LNCAP (cell line): Measurements from ENCODE around the gene CNTNAP4.

Experiments used
- TF ChIP-seq, protein P1 (sequence below): fragments of 450-650 bp; IDR thresholded peaks from 2 replicates; pipeline ENCODE4 v1.5.1; 2017; ENCODE audit warnings: mild to moderate bottlenecking

Gene CNTNAP4

GRCh38 chr16:76524769-76525168, 247.6 kb downstream of the CNTNAP4 start:
- TF ChIP-seq, protein P1, sequence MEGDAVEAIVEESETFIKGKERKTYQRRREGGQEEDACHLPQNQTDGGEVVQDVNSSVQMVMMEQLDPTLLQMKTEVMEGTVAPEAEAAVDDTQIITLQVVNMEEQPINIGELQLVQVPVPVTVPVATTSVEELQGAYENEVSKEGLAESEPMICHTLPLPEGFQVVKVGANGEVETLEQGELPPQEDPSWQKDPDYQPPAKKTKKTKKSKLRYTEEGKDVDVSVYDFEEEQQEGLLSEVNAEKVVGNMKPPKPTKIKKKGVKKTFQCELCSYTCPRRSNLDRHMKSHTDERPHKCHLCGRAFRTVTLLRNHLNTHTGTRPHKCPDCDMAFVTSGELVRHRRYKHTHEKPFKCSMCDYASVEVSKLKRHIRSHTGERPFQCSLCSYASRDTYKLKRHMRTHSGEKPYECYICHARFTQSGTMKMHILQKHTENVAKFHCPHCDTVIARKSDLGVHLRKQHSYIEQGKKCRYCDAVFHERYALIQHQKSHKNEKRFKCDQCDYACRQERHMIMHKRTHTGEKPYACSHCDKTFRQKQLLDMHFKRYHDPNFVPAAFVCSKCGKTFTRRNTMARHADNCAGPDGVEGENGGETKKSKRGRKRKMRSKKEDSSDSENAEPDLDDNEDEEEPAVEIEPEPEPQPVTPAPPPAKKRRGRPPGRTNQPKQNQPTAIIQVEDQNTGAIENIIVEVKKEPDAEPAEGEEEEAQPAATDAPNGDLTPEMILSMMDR, result no peak

DNA sequence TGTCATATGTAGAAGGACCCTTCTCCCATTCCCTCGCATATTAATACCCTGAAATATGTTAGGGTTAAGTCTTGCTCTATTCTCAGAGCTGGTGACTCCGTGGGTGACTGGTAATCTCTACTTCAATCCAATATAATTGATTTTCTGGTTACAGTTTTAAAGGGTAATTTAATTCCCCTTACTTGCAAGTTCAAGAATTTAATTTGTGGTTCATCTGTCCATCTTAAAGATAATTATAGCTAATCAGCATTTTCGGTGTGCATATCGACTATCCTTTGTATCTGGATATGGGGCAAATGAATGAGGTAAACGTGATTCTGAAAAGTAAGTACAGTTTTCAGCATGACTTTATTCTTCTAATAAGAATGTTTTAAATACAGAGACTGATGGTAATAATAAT, 250.0 kb downstream of the CNTNAP4 start:
- TF ChIP-seq, protein P1, result no peak

DNA sequence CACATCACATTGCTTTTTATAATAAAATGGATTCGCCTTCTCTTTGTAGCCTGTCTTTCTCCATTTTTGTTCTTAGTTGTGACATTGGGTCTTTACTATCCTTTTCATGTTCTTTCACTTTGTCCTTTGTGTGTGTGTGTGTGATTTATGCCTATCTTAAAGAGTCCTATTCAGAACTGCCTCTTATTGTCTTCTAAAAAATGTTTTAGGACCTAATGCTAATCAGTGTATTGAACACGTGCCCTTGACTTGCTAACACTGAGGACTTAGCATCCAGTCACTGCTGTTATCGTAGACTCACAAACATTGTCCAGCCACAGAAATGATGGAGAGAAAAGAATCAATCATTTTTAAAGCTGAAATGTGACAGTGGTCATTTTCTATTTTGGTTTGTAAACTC, 251.9 kb downstream of the CNTNAP4 start:
- TF ChIP-seq, protein P1, result no peak

DNA sequence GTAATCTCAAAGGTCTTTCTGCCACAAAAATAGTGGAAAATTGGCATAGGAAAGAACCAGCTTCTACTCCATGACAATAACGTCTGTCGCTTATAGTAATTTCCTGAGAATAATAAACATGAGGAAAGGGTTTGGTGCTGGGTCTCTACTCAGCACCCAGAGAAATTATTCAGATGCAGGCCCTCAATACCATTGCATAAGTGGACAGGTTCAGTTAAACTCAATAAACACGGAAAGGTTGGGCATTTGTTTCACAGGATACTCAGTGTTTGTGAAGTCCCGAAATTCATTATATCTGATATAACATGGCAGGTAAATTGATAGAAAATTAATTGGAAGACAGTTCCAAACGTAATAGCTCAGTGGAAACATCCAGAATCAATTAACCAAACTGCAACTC, 254.0 kb downstream of the CNTNAP4 start:
- TF ChIP-seq, protein P1, result no peak

DNA sequence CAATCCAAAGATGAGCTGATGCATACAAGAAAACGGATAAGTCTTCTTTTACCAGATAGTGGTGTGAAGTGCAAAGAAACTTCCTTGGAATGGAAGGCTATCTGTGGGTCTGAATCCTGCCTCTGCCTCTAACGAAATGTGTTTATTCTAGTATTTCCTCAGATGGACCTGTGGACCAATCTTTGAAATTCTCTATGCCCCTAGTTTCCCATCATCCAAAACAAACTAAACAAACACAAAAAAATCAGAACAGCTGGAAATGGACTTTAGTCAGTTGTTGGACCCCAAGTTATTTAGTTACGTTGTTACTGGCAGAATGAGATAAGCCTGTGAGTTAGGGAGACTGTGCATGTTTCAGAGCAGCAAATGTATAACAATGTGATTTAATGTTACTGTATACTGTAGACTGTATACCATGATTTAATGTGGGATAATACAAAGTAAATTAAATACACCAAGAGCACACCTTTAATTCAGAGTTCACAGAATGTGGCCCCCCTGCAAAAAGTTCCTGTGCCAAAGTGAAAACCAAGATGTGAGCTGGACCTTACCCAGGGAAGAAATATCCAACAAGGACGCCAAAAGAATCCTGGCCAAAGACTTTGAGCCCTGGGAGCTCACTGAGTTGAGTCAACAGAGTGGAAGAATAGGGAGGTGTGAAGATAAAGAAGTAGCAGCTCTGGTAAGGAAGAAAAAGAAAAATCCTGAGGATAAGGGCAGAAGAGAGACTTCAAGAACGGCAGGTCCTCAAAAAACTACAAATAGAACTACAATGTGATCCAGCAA, 255.2 kb downstream of the CNTNAP4 start:
- TF ChIP-seq, protein P1, result no peak

DNA sequence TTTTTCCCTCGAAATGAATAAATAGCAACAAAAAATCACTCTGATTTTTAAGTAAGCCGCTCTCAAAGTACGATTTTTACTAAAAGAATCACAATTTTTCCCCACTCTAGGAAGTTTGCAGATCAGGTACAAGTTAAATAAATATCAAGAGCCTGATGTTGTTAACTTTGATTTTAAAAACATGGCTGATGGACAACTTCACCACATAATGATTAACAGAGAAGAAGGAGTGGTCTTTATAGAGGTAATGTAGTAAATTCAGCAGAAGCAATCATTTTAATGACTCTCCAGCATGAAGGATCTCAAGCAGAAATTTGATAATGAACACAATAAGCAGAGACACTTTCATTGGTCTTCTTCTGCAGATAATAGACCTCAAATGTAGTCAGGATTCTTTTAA, 262.4 kb downstream of the CNTNAP4 start:
- TF ChIP-seq, protein P1, result no peak

GRCh38 chr16:76541070-76541469, 263.9 kb downstream of the CNTNAP4 start:
- TF ChIP-seq, protein P1, result no peak

DNA sequence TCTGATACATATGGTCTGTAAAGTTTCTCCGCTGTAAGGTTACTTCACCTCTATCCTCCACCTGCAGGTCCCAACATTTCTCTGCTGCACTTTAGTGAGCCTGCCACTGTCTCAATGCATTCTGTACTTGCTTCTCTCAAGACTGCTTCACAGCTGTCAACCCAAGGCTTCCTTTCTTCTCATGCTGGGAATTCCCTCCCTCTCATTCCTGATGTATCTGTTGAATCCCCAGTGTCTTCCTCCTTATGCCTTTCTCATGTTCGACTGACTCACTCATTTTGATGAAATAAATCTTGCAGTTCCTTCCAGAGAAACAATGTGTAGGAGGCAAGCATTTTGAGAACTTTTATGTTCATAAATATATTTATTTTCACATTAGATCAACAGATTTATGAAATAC, 288.3 kb downstream of the CNTNAP4 start:
- TF ChIP-seq, protein P1, result no peak
